CD4-positive, alpha-beta T cell treated with Interleukin-6 for 4 hours (primary cell): Measurements from ENCODE around the gene DRP2.
"Not testable (repeated sequence)": the region's sequence is repeated elsewhere in the genome, so short reads cannot be mapped to it uniquely, and the experiment has no call there.

Experiments used
- DNase-seq: peaks from one replicate; pipeline ENCODE4 v3.0.0-alpha.2; 2020; ENCODE audit warnings: mixed read lengths

Gene DRP2

DNA sequence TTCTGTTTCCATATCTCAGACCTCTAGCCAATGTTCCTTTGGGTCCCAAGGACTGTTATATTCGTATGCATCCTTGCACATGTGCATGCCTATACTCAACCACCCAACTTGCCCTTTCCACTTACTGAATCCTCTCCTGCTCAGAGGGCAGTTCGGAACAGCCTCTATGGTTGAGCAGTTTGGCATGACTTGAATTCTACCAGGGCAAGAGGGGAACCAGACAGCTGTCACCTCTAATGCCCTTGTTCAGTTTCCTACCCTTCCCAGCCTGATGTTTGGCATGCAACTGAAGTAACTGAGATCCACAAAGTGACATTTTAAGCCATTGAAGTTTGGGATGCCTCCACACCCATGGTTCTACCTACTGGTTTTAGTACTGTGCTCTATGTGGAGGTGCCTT lies 17.5 kb downstream of the DRP2 start:
- no peak for DNase-seq

DNA sequence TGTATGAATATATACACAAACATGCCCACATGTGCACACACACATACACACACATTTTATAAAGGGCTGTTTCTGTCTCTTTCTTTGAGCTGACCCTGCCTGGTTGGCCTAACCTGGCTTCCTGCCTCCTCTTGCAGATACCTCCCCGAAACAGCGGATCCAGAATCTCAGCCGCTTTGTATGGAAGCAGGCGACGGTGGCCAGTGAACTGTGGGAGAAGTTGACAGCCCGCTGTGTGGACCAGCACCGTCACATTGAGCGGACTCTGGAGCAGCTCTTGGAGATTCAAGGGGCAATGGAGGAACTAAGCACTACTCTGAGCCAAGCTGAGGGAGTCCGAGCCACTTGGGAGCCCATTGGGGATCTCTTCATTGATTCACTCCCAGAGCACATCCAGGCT lies 21.9 kb downstream of the DRP2 start:
- DNase-seq = no peak

DNA sequence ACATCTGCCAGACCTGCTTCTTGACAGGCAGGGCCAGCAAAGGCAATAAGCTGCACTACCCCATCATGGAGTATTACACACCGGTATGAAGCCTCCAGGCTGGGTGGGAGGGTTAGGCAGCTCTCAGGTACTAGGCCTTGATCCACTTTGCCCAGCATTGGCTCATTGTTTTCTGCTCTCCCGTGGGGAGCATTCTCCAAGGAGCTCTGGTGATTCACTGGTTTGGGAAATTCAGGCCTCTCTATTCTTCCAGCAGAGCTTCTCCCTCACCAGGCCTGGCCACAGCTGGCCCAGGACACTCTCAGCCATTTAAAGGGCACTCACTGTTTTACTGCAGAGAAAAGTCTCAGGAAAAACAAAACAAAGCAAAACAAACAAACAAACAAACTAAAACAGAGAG lies 33.0 kb downstream of the DRP2 start:
- no peak for DNase-seq

DNA sequence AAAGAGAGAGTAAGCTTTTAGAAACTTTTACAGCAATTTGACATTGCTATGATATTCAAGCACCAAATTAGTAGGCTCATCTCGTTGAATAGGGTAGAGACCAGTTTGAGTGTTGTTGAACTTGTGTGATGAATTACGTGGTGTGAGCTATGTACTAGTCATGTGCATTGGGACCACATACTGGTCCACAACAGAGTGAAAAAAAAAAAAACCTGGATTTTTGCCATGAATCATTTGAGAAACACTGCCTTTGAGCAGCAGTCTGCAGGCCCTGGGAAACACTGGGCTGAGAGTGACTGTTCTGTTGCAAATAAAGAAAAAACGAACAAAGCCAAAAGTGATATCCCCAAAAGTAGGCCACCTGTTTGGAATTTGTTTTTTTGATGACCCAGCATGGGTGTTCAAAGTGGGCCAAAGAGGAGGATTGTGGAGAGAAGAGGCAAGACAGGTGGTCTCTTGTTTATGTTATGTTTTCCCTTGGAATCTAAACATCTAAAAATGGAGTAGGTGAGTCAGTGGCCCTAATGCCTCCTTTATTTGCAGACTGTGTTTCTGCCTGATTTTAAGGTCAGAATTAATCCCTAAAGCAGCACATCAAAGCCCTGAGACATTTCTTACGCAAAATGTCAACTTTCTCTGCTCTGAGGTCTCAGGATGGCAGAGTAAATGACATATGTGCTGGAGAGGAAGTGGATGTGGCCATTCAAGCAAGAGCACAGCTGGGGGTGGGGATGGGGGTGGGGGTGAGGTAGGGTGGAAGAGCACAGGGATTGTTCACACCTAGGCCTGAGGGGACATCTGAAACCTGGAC lies 38.1 kb downstream of the DRP2 start:
- no peak for DNase-seq

DNA sequence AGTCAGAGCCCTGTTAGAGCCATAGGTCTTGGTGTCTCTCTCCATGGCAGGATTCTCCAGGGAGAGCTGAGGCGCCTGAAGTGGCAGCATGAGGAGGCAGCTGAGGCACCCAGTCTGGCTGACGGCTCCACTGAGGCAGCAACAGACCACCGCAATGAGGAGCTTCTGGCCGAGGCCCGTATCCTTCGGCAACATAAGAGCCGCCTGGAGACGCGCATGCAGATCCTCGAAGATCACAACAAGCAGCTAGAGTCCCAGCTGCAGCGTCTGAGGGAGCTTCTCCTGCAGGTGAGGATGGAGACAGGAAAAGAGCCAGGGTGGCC lies 38.6 kb downstream of the DRP2 start:
- DNase-seq = no peak

DNA sequence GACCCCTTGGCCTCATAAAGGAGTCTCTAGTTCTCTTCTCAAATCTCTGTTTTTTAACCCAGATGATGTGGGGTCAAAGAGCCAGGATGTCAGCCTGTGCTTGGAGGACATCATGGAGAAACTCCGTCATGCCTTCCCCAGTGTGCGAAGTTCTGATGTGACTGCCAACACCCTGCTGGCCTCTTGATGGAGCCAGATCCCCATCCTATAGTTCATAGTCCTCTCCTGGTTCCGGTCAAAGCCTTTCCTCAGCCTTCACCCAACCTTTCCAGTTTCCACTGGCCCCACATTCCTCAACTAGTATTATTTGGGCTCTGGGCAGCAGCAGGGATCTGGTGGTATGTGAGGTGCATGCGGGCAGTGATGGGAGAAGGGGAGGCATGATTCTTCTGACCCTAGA lies 40.8 kb downstream of the DRP2 start:
- no peak for DNase-seq

DNA sequence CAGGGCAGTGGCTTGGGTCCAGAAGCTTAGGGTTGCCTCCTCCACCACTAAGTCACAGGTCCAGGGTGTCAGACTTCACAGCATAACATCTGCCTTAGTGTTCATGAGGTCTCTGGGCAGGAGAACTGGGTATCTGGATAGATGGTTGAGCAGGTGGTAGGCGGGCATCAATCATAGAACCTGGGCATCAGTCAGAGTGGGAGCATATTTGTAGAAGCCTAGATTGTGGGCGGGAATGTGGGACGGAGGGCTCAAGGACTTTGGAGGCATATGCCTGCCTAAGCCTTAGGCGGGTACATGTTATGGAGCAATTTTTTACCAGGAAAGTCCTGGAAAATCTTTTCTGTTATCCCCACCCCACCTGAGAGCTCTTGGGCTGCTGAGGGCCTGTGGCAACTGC lies 43.0 kb downstream of the DRP2 start:
- no peak for DNase-seq

DNA sequence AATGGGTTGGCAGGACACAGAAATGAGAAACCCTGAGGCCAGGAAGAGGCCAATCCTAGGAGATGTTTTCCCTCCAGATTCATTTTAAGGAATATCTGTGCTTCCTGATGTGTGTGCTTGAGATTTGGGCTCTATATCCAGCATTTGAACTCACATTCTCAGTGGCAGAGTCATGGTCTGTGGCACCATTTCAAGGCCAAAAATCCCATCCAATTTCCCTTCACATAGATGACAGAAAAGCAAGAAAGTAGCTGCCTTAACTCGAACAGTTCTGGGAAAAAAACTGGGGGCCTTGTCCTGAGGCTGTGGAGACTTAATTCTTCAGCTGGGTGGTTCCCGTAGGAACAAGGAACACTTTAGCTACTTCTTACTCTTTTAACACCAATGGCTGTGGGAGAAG lies 44.2 kb downstream of the DRP2 start:
- no peak for DNase-seq

DNA sequence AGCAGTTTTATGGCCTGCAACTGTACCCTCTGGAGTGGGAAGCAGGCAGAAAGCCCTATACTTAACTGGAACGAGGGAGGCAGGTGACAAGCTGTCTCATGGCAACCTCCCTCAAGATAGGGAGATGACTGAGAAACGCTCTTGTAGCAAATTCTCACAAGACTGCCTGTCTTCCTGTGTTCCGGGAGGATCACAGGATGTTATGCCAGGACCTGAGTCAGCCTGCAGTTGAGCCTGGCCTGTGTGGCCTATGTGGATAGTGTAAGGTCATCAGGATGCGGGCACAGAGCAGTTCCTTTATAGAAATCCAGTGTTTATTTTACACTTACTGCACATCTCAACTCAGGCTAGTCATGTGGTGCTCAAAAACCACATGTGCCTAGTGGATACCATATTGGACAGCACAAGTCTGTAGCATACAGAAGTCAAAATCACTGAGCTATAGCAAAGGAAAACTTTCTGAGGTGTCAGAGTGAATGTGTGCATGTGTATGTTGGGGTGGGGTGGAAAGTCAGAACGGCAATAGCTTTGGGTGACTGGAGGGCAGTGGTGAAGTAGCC lies 46.4 kb downstream of the DRP2 start:
- no peak for DNase-seq

DNA sequence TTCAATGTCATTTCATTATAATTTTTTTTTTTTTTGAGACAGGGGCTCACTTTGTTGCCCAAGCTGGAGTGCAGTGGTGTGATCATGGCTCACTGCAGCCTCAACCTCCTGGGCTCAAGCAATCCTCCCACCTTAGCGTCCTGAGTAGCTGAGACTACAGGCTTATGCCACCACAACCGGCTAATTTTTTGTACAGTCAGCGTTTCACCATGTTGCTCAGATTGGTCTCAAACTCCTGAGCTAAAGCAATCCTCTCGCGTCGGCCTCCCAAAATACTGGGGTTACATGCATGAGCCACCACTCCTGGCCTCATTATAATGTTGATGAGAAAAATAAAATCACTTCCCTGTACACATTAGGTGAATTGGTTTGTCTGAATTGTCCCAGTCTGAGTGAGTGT lies 54.6 kb downstream of the DRP2 start:
- DNase-seq = no peak

DNA sequence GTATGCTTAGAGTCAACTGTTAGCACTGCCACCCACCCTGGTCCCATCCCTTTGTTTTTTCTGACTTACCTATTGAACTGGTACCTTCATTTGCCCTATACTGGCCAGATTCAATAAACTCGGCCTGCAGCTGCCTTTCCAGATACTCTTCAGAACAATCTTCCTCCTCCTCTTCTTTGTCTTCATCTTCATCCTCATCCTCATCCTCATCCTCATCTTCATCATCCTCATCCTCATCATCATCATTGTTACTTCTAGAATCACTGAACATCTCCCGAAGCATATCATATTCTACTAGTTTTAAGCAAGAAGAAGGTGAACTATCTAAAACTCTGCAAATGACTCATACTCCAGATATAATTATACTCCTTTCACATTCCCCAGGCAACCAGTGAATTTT lies 56.7 kb downstream of the DRP2 start:
- no peak for DNase-seq

DNA sequence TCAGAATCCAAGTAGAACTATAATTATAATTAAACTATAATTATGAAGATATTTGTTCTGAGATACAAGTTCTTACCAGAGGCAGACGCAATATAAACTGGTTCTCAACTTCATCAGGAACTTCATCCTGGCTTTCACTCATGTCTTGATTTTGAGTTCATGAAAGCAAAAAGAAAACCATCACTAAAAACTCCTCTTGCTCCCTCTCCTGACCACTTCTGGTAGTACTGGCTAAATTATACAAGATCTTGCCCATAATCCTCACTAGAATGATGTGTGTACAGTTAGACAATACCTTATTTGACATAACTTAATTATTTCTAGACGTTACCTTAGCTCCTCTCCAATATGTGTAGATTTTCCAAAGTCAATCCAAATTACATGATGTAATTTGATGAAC lies 67.8 kb downstream of the DRP2 start:
- DNase-seq = no peak

DNA sequence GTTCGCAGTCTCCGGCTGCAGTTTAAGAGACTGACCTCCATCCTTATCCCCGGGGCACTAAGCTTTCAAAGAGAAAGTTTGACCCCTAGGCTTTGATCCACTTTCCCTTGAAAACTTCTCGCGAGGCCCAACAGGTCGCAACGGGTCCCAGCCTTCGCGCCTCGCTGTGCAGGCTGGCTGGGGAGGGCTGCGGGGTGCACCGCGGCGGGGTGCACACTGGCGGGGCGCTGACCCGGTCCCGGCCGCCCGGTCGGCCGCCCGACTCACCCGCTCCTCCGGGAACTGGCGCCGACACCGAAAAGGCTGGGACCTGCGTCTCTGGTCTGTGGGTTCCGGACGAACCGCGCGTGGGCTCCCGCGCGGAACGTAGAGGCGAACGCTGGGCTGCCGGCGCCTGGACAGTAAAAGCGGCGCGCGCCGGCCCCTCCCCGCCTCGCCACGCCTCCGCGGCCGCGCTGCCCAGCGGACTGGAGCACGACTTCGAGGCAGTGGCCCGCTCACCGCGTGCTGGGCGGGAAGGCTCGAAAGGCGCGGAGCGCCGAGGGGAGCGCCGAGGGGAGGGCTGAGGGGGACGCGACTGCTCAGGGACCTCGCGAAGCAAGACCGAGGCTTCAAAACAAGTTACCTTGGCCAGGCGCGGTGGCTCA lies 71.5 kb downstream of the DRP2 start, which contains the start of gene TAF7L:
Gene TAF7L (minus strand): TSS at position 378 of the 647 bp plus-strand sequence. CDS start 3,791 bp downstream, outside the sequence.
- no peak for DNase-seq

DNA sequence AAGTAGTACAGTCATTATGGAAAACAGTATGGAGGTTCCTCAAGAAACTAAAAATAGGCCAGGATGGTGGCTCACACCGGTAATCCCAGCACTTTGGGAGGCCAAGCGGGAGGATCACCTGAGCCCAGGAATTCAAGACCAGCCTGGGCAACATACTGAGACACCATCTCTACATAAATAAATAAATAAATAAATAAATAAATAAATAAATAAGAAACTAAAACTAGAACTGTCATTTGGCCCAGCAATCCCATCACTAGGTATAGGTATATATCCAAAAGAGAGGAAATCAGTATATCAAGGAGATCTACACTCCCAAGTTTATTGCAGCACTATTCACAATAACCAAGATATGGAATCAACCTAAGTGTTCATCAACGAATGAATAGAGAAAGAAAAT lies 76.0 kb downstream of the DRP2 start:
- not testable (repeated sequence) for DNase-seq

DNA sequence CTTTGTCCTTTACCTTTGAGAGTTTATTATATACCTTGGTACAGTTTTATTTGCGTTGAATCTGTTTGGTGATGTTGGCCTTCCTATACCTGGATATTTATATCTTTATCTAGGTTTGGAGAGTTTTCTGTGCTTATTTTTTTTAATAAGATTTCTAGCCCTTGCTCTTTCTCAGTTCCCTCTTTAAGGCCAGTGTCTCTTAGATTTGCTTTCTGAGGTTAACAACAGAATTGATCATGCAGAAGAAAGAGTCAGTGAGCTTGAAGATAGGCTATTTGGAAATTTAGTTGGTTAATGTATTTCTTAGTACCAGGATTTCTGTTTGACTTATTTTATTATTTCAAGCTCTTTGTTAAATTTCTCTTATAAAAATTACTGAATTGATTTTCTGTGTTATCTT lies 84.2 kb downstream of the DRP2 start:
- no peak for DNase-seq
